HG03066 (cell line): Measurements from ENCODE around the gene STARD8.
"Not testable (repeated sequence)": the region's sequence is repeated elsewhere in the genome, so short reads cannot be mapped to it uniquely, and the experiment has no call there.

Source experiments
- ATAC-seq: cut with Tn5 transposase; IDR thresholded peaks from one replicate; pipeline ENCODE4 v1.9.1; 2021; ENCODE audit warnings: low read depth; ENCODE audit not compliant: unreplicated experiment

Gene STARD8

DNA sequence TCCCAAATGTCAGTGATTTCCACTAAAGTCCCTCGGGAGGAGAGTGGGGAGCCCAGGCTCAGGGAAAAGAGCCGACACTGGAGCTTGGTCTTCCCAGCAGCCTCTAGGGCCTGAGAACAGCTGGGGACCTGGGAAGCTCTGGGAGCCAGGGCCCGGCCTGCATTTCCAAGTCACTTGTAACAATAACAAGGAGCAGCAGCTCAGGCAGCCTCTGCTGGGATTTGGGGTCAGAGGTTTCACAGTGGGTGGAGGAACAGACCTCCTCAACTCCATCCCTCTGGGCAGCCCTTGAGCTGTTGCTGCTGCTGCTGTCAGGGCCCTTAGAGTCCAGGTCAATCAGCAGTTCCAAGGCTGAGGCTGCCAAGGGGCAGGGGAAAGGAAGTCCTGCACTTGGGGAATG is 11.1 kb downstream of the STARD8 start:
- ATAC-seq = no peak

GRCh38 chrX:68659385-68659784 is 11.9 kb downstream of the STARD8 start:
- ATAC-seq = no peak

DNA sequence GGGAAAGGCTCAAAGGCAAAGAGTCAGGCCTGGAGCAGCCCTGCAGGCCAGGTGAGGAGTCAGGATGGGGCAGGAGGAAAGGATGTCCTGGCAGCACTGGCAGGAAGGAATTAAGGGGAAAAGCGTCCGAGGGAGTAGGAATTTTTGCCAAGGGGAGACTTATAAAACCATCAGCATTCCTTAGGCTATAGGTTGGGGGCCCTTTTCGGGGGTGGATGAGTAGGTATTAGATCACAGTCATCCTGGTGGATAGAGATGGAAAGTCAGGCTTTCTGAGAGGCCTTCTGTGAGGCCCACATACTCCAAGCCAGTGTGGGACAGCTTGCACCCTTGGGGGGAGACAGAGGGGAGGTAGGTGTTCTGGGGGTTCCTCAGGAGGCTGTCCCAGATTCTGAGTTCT is 12.3 kb downstream of the STARD8 start:
- ATAC-seq = no peak

- no peak for ATAC-seq
Measured at GRCh38 chrX:68660746-68661145, 13.3 kb downstream of the STARD8 start.

GRCh38 chrX:68665502-68665901 is 18.0 kb downstream of the STARD8 start:
- no peak for ATAC-seq

- no peak for ATAC-seq
Measured at GRCh38 chrX:68666580-68666979, 19.1 kb downstream of the STARD8 start.

- ATAC-seq = no peak
Measured at GRCh38 chrX:68669094-68669860, 21.8 kb downstream of the STARD8 start.

DNA sequence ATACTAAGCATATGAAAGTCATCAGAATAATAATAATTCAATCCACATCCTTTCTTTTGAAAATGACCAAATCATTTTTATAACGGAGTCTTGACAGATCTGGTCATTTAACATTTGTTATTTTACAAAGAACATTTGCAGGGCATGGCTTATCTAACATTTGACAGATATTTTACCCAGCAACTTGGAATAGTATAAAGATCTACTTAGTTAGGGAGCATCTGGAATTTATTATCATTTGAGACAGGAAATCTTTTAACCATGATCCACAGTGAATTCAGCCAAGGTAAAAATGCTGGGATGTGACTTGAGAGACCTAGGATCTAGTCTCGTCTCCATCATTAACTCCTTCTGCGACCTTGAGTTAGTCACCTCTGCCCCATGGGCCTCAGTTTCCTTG is 22.4 kb downstream of the STARD8 start:
- no peak for ATAC-seq

DNA sequence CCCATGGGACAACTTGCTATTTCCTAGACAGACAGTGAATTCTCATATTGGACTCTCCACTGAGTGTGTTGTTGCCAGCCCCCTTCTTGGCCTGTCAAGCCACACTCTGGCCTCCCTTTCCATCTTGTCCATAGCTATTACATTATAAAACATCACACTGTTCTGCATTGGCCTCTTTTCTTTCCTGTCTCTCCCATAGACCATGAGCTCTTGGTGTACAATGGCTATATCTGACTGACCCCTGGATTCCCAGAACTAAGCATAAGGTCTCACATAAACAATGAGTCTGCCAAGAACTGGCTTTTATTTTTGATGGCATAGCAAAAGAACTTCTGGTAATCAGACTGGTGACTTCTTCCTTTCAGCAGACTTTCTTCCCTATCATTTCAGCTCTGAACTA is 23.8 kb downstream of the STARD8 start:
- no peak for ATAC-seq

GRCh38 chrX:68672581-68673318 is 25.3 kb downstream of the STARD8 start:
- ATAC-seq = no peak

- no peak for ATAC-seq
Measured at GRCh38 chrX:68675571-68675970, 28.1 kb downstream of the STARD8 start.

GRCh38 chrX:68676335-68676734 is 28.9 kb downstream of the STARD8 start:
- ATAC-seq = no peak

- no peak for ATAC-seq
Measured at GRCh38 chrX:68677998-68678397, 30.5 kb downstream of the STARD8 start.

GRCh38 chrX:68681443-68681941 is 34.0 kb downstream of the STARD8 start:
- ATAC-seq = no peak

- no peak for ATAC-seq
Measured at GRCh38 chrX:68682790-68683189, 35.3 kb downstream of the STARD8 start.

DNA sequence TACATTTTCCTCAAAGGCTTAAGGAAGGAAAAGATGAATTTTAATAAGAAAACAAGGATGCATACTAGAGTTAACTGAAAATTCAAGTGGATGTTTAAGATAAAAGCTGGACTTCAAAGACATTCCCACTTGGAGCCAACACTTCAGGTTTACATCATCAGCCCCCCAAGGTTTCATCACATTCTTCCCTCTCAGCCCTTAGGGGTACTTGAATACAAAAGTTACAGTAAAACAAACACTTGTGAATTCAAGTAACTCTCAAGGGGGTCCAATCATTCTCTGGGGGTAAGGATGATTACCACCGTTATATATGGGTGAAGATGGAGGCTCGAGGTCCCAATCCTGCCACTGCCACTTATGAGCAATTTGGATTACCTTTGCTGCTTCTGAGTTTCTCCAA is 36.1 kb downstream of the STARD8 start:
- ATAC-seq = no peak

DNA sequence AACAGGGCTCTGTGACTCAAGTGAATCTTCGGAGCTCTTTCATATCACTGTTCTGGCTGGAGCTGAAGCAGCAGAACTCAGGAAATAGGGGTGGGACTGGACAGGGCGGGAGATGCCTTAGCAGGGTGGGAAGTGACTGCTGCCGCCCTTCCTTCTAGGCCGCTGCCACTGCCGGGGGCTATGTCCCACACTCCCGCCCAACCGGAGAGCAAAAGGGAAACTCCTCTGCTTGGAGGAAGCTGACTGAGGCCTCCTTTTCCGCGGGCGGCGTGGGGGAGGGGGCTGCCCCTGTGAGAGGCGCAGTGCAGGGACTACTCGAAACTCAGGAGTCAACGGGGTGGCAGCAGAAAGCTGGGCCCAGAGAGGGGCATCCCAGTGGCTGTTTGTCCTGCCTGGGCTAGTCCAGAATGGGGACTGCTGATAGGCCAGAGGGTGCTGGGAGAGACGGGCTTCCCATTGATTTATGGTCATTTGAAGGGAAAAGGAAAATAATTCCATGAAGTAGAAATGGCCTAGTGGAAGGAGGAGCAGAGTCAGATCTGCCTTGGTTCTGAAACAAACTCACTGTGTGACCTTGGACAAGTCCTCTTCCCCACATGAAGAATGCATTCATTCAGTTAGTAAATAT is 36.9 kb downstream of the STARD8 start:
- no peak for ATAC-seq

GRCh38 chrX:68684919-68685304 is 37.4 kb downstream of the STARD8 start:
- ATAC-seq = no peak

DNA sequence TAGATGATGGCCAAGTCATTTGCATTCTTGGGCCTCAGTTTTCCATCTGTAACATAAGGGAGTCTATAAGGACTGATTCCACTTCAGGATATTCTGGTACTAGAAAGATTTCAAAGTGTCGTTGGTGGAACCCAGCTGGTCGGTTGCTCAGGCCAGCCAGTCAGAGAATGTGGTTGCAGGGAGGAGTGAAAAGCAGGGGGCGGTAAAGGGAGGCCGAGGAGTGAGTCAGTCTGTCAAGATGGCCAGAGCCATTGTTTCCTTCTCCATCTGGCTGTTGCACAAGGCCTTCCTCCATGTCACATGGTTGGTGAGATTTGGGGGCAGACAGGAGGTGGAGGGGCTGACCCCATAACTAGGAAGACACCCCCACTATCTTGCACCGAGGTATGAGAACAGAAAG is 38.2 kb downstream of the STARD8 start:
- no peak for ATAC-seq

GRCh38 chrX:68686097-68686977 is 38.9 kb downstream of the STARD8 start:
- no peak for ATAC-seq

DNA sequence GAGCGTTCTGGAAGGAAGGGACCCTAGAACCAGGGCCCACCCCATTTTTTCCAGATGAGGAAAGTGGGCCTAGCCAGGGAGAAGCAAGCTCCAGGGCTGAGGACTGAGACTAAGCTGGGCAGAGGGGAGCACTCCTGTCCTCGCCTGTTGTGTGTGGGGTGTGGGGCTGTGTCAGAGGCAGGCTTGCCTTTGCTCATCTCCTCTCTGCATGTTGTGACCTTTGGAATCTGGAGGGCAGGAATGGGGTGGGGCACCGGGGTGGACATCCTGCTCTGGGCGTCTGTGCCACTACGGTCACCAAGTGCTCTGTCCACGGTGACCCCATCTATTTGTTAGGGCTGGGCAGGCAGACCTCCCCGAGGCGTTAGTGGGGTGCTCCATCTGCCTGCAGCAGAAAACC is 41.5 kb downstream of the STARD8 start:
- ATAC-seq = not testable (repeated sequence)
